GM12875 (cell line): ENCODE data around the gene CEBPA.

Experiments used
- H3K4me3 ChIP-seq: one replicate; pipeline ENCODE4 v1.5.1; 2011; ENCODE audit warnings: low read depth, low read length, control low read depth
- TF ChIP-seq, protein P1 (sequence below): IDR thresholded peaks from 2 replicates; pipeline ENCODE4 v1.5.1; 2011; ENCODE audit warnings: low read depth, mild to moderate bottlenecking, control low read depth, inconsistent platforms, low read length, moderate library complexity, borderline replicate concordance; ENCODE audit not compliant: insufficient read depth

The CEBPA gene

DNA sequence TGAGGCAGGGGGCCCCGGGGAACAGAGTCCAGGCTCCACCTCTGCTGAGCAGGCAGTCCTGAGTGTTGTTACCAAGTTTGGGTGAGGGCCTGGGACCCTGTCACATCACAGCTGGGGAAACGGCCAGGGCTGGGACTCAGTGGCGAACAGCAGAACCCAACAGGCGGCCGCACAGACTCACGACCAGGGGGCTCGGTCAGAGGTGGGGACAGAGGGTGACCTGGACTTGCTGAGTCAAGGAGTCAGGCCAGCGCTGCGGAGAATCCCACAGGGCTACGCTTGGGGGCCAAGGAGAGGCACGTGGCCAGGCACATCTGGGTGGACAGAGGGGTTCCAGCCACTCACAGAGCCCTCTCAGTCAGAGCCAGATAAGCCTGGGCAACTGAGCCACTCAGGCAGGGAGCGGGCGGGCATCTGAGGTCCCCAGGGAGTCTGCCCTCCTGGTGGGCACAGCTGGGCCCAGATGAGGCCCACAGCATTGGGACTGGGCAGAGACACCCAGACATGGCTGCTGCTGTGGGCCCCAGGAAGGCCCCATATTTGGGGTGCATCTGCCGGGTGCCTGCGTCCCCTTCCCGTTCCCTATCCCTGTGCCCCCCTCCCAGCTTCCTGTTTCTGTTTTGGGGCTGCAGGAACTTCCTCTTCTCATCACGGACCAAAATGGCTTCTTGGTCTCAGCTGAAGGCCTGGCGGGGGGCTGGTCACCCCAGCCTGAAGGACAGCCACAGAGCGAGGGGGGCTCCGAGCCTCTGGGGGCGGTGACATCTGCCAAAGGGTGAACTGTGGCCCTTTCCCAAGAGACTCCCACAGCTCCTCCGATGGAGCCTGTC is 34.0 kb downstream of the CEBPA start:
- no peak overlapping the region for H3K4me3 ChIP-seq
- TF ChIP-seq, protein P1, sequence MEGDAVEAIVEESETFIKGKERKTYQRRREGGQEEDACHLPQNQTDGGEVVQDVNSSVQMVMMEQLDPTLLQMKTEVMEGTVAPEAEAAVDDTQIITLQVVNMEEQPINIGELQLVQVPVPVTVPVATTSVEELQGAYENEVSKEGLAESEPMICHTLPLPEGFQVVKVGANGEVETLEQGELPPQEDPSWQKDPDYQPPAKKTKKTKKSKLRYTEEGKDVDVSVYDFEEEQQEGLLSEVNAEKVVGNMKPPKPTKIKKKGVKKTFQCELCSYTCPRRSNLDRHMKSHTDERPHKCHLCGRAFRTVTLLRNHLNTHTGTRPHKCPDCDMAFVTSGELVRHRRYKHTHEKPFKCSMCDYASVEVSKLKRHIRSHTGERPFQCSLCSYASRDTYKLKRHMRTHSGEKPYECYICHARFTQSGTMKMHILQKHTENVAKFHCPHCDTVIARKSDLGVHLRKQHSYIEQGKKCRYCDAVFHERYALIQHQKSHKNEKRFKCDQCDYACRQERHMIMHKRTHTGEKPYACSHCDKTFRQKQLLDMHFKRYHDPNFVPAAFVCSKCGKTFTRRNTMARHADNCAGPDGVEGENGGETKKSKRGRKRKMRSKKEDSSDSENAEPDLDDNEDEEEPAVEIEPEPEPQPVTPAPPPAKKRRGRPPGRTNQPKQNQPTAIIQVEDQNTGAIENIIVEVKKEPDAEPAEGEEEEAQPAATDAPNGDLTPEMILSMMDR: no peak

DNA sequence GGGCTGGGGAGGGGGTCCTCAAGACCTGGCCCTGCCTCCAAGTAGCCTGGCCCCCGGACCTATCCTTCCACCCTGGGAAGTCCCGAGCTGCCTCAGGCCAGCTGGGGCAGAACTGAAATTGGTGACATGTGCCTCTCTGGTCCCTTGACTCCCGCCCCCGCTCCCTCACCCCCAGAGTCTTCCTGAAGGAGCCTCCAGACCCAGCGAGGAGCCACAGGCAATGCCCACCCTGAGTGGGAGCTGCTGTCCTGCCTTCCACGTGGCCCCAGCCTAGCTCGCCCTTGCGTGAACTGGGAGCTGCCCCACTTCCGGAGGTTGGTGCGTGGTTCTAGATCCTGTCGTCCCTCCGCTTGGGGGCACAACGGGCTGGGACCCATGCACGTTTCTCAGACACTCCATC is 34.6 kb downstream of the CEBPA start:
- TF ChIP-seq, protein P1: no peak
- H3K4me3 ChIP-seq: no peak overlapping the region

DNA sequence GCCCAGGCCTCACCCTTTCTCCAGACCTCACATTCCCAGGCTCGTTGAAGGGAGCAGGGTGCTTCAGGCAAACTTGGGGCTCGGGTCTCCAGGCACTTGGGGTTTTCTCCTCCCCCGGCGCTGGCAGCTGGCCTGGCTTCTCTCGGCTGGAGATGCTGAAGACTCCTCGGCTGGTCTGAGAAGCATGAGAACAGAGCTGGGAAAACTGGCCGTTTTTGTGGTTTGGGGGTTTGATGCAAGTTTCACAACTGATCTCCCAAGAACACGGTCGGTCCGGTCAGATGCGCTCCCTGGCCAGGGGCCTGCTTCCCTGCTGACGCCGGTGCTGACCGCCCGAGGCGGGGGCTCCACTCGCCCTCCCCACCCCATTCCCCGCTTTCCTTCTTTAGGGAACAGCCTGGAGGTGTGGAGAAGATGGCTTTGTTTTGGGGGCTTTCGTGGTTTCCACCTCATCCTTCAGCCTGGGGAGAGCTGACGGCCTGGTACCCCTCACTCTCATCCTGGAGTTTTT is 35.3 kb downstream of the CEBPA start:
- no peak overlapping the region for H3K4me3 ChIP-seq
- TF ChIP-seq, protein P1: no peak

DNA sequence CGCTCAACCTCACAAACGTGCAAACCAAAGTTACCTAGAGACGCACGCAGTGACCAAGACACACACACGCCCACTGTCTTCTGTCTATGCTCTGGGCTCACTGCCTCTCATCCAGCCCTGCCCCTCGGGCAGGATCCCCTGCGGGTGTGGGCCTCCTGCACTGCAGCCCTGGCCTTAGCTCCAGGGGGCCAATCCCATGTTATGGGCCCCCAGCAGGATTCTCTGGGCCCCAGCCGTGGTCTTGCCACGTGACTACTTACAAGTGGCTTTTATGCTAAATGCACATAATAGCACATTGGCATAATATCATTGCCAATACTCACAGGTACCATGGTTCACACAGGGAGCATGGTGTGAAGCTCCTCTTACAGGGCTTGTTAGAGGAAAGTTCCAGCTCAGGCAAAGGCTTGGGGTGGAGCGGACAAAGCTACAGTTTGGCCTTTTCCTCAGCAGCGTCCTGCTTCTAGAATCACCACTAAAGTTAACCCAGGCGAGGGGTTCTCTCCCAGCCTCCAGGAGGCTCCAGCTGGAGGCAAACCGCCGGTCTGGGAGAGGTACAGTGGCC is 37.4 kb downstream of the CEBPA start:
- H3K4me3 ChIP-seq: no peak overlapping the region
- TF ChIP-seq, protein P1: no peak

DNA sequence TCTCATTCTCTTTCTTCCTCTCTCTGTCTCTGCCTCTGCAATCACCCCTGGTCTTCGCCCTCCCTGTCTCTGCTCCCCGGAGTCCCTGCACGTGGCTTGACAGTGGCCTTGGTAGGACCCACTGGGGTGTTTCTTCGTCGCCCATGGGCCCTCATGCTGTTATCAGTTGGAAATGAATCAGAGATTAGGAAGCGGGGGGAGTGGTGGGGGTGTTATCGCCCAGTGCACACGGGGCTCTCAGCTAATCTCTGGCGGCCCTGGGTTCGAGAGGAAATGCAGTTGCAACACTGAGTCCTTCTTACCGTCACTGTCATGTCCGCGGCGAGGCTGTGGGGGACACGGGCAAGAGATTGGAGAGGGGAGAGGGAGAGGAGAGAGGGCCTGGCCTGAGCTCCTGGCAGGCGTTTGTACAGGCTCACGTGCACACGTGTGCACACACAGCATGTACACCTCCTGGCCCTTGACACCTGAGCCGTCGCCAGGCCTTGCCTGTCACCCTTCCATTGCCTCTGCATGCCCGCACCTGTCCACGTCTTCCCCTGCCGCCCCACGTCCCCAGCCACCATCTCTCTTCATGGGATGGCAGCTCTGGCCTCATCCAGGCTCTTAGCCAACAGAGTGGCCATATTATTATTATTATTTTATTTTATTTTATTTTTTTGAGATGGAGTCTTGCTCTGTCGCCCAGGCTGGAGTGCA is 38.9 kb downstream of the CEBPA start:
- H3K4me3 ChIP-seq: no peak overlapping the region
- TF ChIP-seq, protein P1: no peak

DNA sequence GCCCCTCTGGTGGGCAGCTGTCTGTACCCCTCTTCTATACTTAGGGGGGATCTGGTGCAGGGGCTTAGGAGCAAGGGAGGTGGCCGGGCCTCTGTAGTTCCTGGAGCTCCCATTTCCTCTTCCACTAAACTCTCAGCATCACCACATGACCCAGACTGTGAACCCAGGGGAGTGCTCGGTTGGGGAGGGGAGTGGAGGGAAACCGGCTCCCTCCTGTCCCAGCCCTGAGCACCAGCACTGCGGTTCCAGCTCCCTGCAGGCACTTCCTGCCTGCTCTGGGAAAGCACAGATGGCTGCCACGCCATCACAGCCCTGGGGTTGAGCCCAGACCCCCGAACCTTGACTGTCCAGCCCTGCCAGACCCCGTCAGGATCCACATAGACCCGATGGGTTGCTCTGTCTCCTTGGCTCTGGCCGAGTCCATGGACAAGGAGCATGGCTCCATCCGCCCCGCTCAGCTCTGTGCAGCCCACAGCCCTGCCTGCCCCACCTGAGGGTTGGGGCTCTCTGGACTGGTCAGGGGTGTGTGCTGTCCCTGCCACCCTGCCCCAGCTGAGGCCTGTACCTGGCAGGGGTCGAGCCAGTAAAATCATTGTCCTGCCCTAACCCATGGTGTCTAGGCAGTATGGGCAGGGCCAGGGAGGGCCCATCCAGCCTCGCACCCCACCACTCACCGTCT is 40.7 kb downstream of the CEBPA start:
- H3K4me3 ChIP-seq: no peak overlapping the region
- TF ChIP-seq, protein P1: no peak
